ENCODE measurements around the gene NAGPA.

The NAGPA gene

GRCh38 chr16:5003828-5004227, 29.9 kb downstream of the NAGPA start:
- Histone ChIP-seq H3K4me3 (replicated peaks; ENCODE audit: low read depth, low read length) (no peak overlapping the region), H3K36me3 (ENCODE audit: control insufficient read depth, insufficient read depth, low read length) (no peaks in the 10 kb centered on the region), H3K27me3 (replicated peaks; ENCODE audit: control insufficient read depth, insufficient read depth, low read length) (no peaks in the 10 kb centered on the region; the same call in 1 of the 2 replicates)
- TF ChIP-seq, protein P1, sequence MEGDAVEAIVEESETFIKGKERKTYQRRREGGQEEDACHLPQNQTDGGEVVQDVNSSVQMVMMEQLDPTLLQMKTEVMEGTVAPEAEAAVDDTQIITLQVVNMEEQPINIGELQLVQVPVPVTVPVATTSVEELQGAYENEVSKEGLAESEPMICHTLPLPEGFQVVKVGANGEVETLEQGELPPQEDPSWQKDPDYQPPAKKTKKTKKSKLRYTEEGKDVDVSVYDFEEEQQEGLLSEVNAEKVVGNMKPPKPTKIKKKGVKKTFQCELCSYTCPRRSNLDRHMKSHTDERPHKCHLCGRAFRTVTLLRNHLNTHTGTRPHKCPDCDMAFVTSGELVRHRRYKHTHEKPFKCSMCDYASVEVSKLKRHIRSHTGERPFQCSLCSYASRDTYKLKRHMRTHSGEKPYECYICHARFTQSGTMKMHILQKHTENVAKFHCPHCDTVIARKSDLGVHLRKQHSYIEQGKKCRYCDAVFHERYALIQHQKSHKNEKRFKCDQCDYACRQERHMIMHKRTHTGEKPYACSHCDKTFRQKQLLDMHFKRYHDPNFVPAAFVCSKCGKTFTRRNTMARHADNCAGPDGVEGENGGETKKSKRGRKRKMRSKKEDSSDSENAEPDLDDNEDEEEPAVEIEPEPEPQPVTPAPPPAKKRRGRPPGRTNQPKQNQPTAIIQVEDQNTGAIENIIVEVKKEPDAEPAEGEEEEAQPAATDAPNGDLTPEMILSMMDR (IDR thresholded peaks at IDR 0.05; ENCODE audit: insufficient read depth, low read length, poor library complexity, severe bottlenecking), result no peak
- DNase-seq (ENCODE audit: extremely low read depth, insufficient read length), result no peak

- Histone ChIP-seq H3K27me3 (replicated peaks; ENCODE audit: control insufficient read depth, insufficient read depth, low read length) (no peaks in the 10 kb centered on the region; the same call in 1 of the 2 replicates), H3K4me3 (replicated peaks; ENCODE audit: low read depth, low read length) (no peak overlapping the region), H3K36me3 (ENCODE audit: control insufficient read depth, insufficient read depth, low read length) (no peaks in the 10 kb centered on the region)
- TF ChIP-seq, protein P1 (IDR thresholded peaks at IDR 0.05; ENCODE audit: insufficient read depth, low read length, poor library complexity, severe bottlenecking), result no peak
- no peak for DNase-seq (ENCODE audit: extremely low read depth, insufficient read length)
Measured at GRCh38 chr16:5003211-5003610, 30.5 kb downstream of the NAGPA start.

DNA sequence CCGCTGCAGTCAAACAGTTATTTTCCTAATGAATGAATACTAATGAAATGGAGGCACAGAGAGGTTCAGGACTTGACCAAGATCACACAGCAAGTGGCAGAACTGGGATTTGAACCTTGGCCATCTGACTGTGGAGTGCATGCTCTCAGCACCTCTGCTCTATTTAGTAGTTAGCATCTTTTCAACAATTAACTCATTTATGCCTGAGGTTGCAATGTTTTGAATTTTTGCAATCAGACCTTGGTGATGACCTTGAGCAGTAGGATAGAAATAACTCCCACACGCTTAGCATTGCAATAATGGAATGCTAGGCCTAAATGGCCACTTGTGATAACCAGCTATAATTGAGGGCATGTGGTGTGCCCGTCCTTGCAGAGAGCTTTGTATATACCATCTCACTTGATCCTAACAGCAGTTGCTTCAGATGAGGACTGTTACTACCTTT, 31.0 kb downstream of the NAGPA start:
- H3K27me3 ChIP-seq (replicated peaks; ENCODE audit: control insufficient read depth, insufficient read depth, low read length), result no peaks in the 10 kb centered on the region; the same call in 1 of the 2 replicates
- no peak for DNase-seq (ENCODE audit: extremely low read depth, insufficient read length)
- no peaks in the 10 kb centered on the region for H3K36me3 ChIP-seq (ENCODE audit: control insufficient read depth, insufficient read depth, low read length)
- TF ChIP-seq, protein P1 (IDR thresholded peaks at IDR 0.05; ENCODE audit: insufficient read depth, low read length, poor library complexity, severe bottlenecking), result no peak
- H3K4me3 ChIP-seq (replicated peaks; ENCODE audit: low read depth, low read length), result no peak overlapping the region

DNA sequence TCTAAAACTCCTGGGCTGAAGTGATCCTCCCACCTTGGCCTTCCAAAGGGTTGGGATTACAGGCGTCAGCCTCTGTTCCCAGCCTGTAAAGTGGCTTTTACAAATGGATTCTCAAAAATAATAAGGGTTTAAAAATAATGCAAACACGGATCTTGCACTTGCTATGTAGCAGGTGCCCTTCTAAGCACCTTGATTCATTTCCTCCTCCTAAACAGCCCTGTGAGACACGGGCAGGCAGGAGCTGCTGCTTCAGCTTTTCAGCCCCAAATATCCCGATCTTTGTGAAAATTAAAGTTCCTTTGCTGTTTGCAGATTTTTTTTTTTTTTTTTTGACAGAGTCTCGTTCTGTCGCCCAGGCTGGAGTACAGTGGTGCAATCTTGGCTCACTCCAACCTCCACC, 31.7 kb downstream of the NAGPA start:
- no peaks in the 10 kb centered on the region; the same call in 1 of the 2 replicates for H3K27me3 ChIP-seq (replicated peaks; ENCODE audit: control insufficient read depth, insufficient read depth, low read length)
- TF ChIP-seq, protein P1 (IDR thresholded peaks at IDR 0.05; ENCODE audit: insufficient read depth, low read length, poor library complexity, severe bottlenecking), result no peak
- H3K36me3 ChIP-seq (ENCODE audit: control insufficient read depth, insufficient read depth, low read length), result no peaks in the 10 kb centered on the region

GRCh38 chr16:5001571-5001970, 32.2 kb downstream of the NAGPA start:
- Histone ChIP-seq H3K4me3 (replicated peaks; ENCODE audit: low read depth, low read length) (no peak overlapping the region), H3K27me3 (replicated peaks; ENCODE audit: control insufficient read depth, insufficient read depth, low read length) (no peaks in the 10 kb centered on the region; the same call in 1 of the 2 replicates), H3K36me3 (ENCODE audit: control insufficient read depth, insufficient read depth, low read length) (no peaks in the 10 kb centered on the region)
- DNase-seq (ENCODE audit: extremely low read depth, insufficient read length), result no peak
- TF ChIP-seq, protein P1 (IDR thresholded peaks at IDR 0.05; ENCODE audit: insufficient read depth, low read length, poor library complexity, severe bottlenecking), result no peak

More for the DNA sequence above, 31.7 kb downstream of the NAGPA start:
- H3K4me3 ChIP-seq (replicated peaks; ENCODE audit: low read depth, low read length), result no peak overlapping the region
- DNase-seq (ENCODE audit: extremely low read depth, insufficient read length), result no peak

GRCh38 chr16:5000573-5001001, 33.1 kb downstream of the NAGPA start:
- Histone ChIP-seq H3K36me3 (ENCODE audit: control insufficient read depth, insufficient read depth, low read length) (no peaks in the 10 kb centered on the region), H3K27me3 (replicated peaks; ENCODE audit: control insufficient read depth, insufficient read depth, low read length) (no peaks in the 10 kb centered on the region; the same call in 1 of the 2 replicates), H3K4me3 (replicated peaks; ENCODE audit: low read depth, low read length) (no peak overlapping the region)
- TF ChIP-seq, protein P1 (IDR thresholded peaks at IDR 0.05; ENCODE audit: insufficient read depth, low read length, poor library complexity, severe bottlenecking), result no peak
- no peak for DNase-seq (ENCODE audit: extremely low read depth, insufficient read length)
